Astrocyte (in vitro differentiated cells and primary cell): ENCODE results near the gene EOLA1. TPM values are rescaled to one million over a fixed set of nuclear protein-coding genes. Genes with fewer than 3 reads are reported as not detected.

Source experiments
- DNase-seq: peaks from one replicate; pipeline ENCODE4 v3.0.0-alpha.2; 2010; ENCODE audit warnings: low read depth
- FAIRE-seq: peaks from 2 replicates; lab custom pipeline; 2011; peaks lifted over from hg19 to GRCh38; lab: Jason Lieb, UNC
- H2AFZ ChIP-seq: 2 replicates; pipeline ENCODE4 v1.6.0; 2012; ENCODE audit warnings: low read depth, low read length, inconsistent platforms
- H3K27ac ChIP-seq: 2 replicates; pipeline ENCODE4 v1.5.1; 2011; ENCODE audit warnings: low read depth, low read length, inconsistent platforms
- H3K27me3 ChIP-seq: 2 replicates; pipeline ENCODE4 v1.6.0; 2011; ENCODE audit warnings: low read length, inconsistent platforms; ENCODE audit not compliant: insufficient read depth
- H3K36me3 ChIP-seq: 2 replicates; pipeline ENCODE4 v1.5.1; 2011; ENCODE audit warnings: low read length, inconsistent platforms; ENCODE audit not compliant: insufficient read depth
- H3K4me1 ChIP-seq: 2 replicates; pipeline ENCODE4 v1.5.1; 2011; ENCODE audit warnings: low read length, inconsistent platforms; ENCODE audit not compliant: insufficient read depth
- H3K4me2 ChIP-seq: 2 replicates; pipeline ENCODE4 v1.6.0; 2012; ENCODE audit warnings: low read length, inconsistent platforms
- H3K4me3 ChIP-seq: 2 replicates; pipeline ENCODE4 v1.5.1; 2011; ENCODE audit warnings: low read depth, mild to moderate bottlenecking, low read length, inconsistent platforms; ENCODE audit not compliant: insufficient read depth
- H3K79me2 ChIP-seq: 2 replicates; pipeline ENCODE4 v1.6.0; 2012; ENCODE audit warnings: mild to moderate bottlenecking, low read length, inconsistent platforms; ENCODE audit not compliant: insufficient read depth
- H3K9ac ChIP-seq: 2 replicates; pipeline ENCODE4 v1.6.0; 2012; ENCODE audit warnings: mild to moderate bottlenecking, low read length, inconsistent platforms
- H3K9me3 ChIP-seq: 2 replicates; pipeline ENCODE4 v1.5.1; 2012; ENCODE audit warnings: low read depth, mild to moderate bottlenecking, low read length, inconsistent platforms; ENCODE audit not compliant: insufficient read depth
- H4K20me1 ChIP-seq: 2 replicates; pipeline ENCODE4 v1.6.0; 2012; ENCODE audit warnings: low read length, inconsistent platforms; ENCODE audit not compliant: insufficient read depth
- H3K27ac Mint-ChIP-seq: one replicate; pipeline ENCODE4 v1.8.0; 2021; ENCODE audit warnings: mild to moderate bottlenecking, mixed read lengths; ENCODE audit not compliant: unreplicated experiment
- H3K27me3 Mint-ChIP-seq: one replicate; pipeline ENCODE4 v1.8.0; 2021; ENCODE audit warnings: low read depth, mixed read lengths; ENCODE audit not compliant: unreplicated experiment
- H3K36me3 Mint-ChIP-seq: one replicate; pipeline ENCODE4 v1.8.0; 2021; ENCODE audit warnings: low read depth, mixed read lengths; ENCODE audit not compliant: unreplicated experiment
- H3K4me1 Mint-ChIP-seq: one replicate; pipeline ENCODE4 v1.8.0; 2021; ENCODE audit warnings: low read depth, mixed read lengths; ENCODE audit not compliant: unreplicated experiment
- H3K4me3 Mint-ChIP-seq: one replicate; pipeline ENCODE4 v1.8.0; 2021; ENCODE audit warnings: mild to moderate bottlenecking, moderate library complexity, mixed read lengths; ENCODE audit not compliant: unreplicated experiment
- H3K9me3 Mint-ChIP-seq: one replicate; pipeline ENCODE4 v1.8.0; 2021; ENCODE audit warnings: mild to moderate bottlenecking, mixed read lengths; ENCODE audit not compliant: unreplicated experiment
- CTCF ChIP-seq: IDR thresholded peaks from 2 replicates; pipeline ENCODE4 v1.5.1; 2011; ENCODE audit warnings: low read depth, mild to moderate bottlenecking, inconsistent platforms, low read length, moderate library complexity; ENCODE audit not compliant: insufficient read depth
- EZH2 ChIP-seq: IDR thresholded peaks from 2 replicates; pipeline ENCODE4 v1.6.1; 2012; ENCODE audit warnings: mild to moderate bottlenecking, low read length, inconsistent platforms; ENCODE audit not compliant: insufficient read depth
- total RNA-seq: library from RNA; stranded (reverse); gene quantifications from 2 replicates; pipeline ENCODE4 v1.2.1, GENCODE V29; 2021

Gene EOLA1
- total RNA-seq, 1 donor from 2014 or later = 13.6 TPM

DNA sequence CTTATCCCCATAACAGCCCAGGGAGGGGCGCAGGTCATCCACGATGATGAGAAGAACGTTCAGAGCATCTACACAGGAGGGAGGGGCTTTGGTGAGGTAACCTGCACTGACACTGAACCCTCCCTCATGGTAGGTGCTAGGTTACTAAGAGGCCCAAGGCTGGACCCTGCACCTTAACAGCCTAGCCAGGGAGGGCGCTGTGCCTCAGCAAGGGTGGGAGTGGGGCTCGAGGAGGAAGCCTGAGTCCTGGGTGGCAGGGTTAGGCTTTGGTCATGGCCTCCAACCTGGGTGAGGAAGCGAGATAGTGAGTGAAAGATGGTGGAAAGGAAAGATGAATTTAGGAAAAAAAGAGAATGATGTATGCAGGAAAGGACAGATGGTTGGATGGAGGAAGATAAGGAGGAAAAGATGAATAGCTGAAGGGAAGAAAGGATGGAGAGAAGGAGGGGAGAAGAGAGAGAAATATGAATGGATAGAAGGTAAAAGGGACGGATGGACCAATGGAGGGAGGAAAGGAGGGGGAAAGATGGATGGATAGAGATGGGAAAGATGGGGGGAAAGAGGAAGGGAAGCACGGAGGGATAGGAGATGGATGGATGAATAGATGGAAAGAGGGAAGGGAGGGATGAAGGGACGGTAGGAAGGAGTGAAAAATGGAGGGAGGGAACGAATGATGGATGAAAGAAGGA, 36.4 kb upstream of the EOLA1 start:
- peaks cover 29% of the 10 kb centered on the region for H3K79me2 ChIP-seq
- peaks cover 5% of the 10 kb centered on the region for H3K36me3 ChIP-seq
- DNase-seq (no peak), FAIRE-seq (peak; percentile 63)
- H3K9me3 Mint-ChIP-seq = no peaks in the 10 kb centered on the region
- H3K4me1 Mint-ChIP-seq = no peaks in the 10 kb centered on the region
- peak overlapping the region; percentile 66 for H3K27ac Mint-ChIP-seq
- peaks cover 18% of the 10 kb centered on the region for H4K20me1 ChIP-seq
- H3K36me3 Mint-ChIP-seq = peaks cover 2% of the 10 kb centered on the region
- H3K27me3 Mint-ChIP-seq = no peaks in the 10 kb centered on the region
- H3K9ac ChIP-seq = peak overlapping the region; percentile 97
- H3K4me2 ChIP-seq = peak overlapping the region; percentile 100
- no peak overlapping the region for H2AFZ ChIP-seq
- peak overlapping the region; percentile 61 for H3K4me3 ChIP-seq
- TF ChIP-seq CTCF (no peak), EZH2 (no peak)
- peaks cover 8% of the 10 kb centered on the region for H3K4me1 ChIP-seq
- H3K9me3 ChIP-seq = no peaks in the 10 kb centered on the region
- peak overlapping the region; percentile 90 for H3K4me3 Mint-ChIP-seq
- H3K27me3 ChIP-seq = no peaks in the 10 kb centered on the region
- H3K27ac ChIP-seq = peak overlapping the region; percentile 80

- Histone ChIP-seq H3K4me2 (peak within 1 kb of the TSS; percentile 100), H2AFZ (peak within 1 kb of the TSS; percentile 60), H3K79me2 (peaks cover 29% of the 10 kb centered on the region), H3K27ac (peak within 1 kb of the TSS; percentile 80), H3K9ac (peak within 1 kb of the TSS; percentile 97), H3K9me3 (no peaks in the 10 kb centered on the region), H3K36me3 (no peaks in the 10 kb centered on the region), H3K4me1 (peaks cover 8% of the 10 kb centered on the region), H3K27me3 (no peaks in the 10 kb centered on the region), H4K20me1 (peaks cover 18% of the 10 kb centered on the region), H3K4me3 (peak within 1 kb of the TSS; percentile 61)
- Mint-ChIP-seq H3K36me3 (peaks cover 2% of the 10 kb centered on the region), H3K27ac (peak within 1 kb of the TSS; percentile 66), H3K27me3 (no peaks in the 10 kb centered on the region), H3K9me3 (no peaks in the 10 kb centered on the region), H3K4me3 (peak within 1 kb of the TSS; percentile 90), H3K4me1 (no peaks in the 10 kb centered on the region)
- FAIRE-seq = peak; percentile 56
- no peak for TF ChIP-seq EZH2
- peak; percentile 74 for DNase-seq
Measured at GRCh38 chrX:149504915-149505651, 35.7 kb upstream of the EOLA1 start, which contains the start of gene IDS. Gene IDS, minus strand, starts transcription at chrX:149505306. Its CDS starts 169 bp downstream, at chrX:149505137.

GRCh38 chrX:149505671-149506070, 35.1 kb upstream of the EOLA1 start:
- Histone ChIP-seq H3K4me3 (no peak overlapping the region), H3K27me3 (no peaks in the 10 kb centered on the region), H3K4me2 (peak overlapping the region; percentile 100), H3K9me3 (no peaks in the 10 kb centered on the region), H3K4me1 (peaks cover 14% of the 10 kb centered on the region), H3K27ac (no peak overlapping the region), H2AFZ (peak overlapping the region; percentile 60), H4K20me1 (peaks cover 18% of the 10 kb centered on the region), H3K9ac (peak overlapping the region; percentile 97), H3K36me3 (no peaks in the 10 kb centered on the region), H3K79me2 (peaks cover 29% of the 10 kb centered on the region)
- Mint-ChIP-seq H3K27me3 (no peaks in the 10 kb centered on the region), H3K4me3 (peak overlapping the region; percentile 57), H3K36me3 (peaks cover 2% of the 10 kb centered on the region), H3K9me3 (no peaks in the 10 kb centered on the region), H3K4me1 (no peaks in the 10 kb centered on the region), H3K27ac (no peak overlapping the region)
- FAIRE-seq (no peak), DNase-seq (no peak)
- TF ChIP-seq EZH2 (no peak), CTCF (no peak)
